Loucy (cell line): ENCODE data around the gene ADPRM.
A peak's percentile ranks its signal among the peaks of the same experiment; 100 is the strongest.

Source experiments
- H2AFZ ChIP-seq: fragments of 200-600 bp; sonication (generic); 2 replicates; pipeline ENCODE4 v1.6.0; 2016; ENCODE audit warnings: antibody characterized with exemption, mild to moderate bottlenecking, low read length, moderate library complexity
- H3F3A ChIP-seq: fragments of 200-600 bp; 2 replicates; pipeline ENCODE4 v1.6.0; 2016; ENCODE audit warnings: antibody characterized with exemption, low read depth, mild to moderate bottlenecking
- H3K27me3 ChIP-seq: fragments of 200-600 bp; sonication (generic); 2 replicates; pipeline ENCODE4 v1.6.1; 2014; ENCODE audit warnings: low read length, mild to moderate bottlenecking; ENCODE audit not compliant: insufficient read depth, poor library complexity, severe bottlenecking
- H3K36me3 ChIP-seq: fragments of 200-600 bp; sonication (generic); 2 replicates; pipeline ENCODE4 v1.6.1; 2016; ENCODE audit warnings: low read length; ENCODE audit not compliant: insufficient read depth
- H3K4me1 ChIP-seq: fragments of 200-600 bp; sonication (generic); 2 replicates; pipeline ENCODE4 v1.5.1; 2014; ENCODE audit warnings: low read length, mild to moderate bottlenecking; ENCODE audit not compliant: insufficient read depth, poor library complexity, severe bottlenecking
- H3K4me2 ChIP-seq: fragments of 200-600 bp; sonication (generic); 2 replicates; pipeline ENCODE4 v1.6.0; 2014; ENCODE audit warnings: antibody characterized with exemption, low read length, low read depth, mild to moderate bottlenecking; ENCODE audit not compliant: poor library complexity, severe bottlenecking
- H3K4me3 ChIP-seq: fragments of 200-600 bp; sonication (generic); 2 replicates; pipeline ENCODE4 v1.5.1; 2014; ENCODE audit warnings: low read length, mild to moderate bottlenecking, mixed read lengths; ENCODE audit not compliant: poor library complexity, severe bottlenecking
- H3K79me2 ChIP-seq: fragments of 200-600 bp; sonication (generic); 2 replicates; pipeline ENCODE4 v1.6.1; 2014; ENCODE audit warnings: low read length; ENCODE audit not compliant: insufficient read depth
- H3K9ac ChIP-seq: fragments of 200-600 bp; sonication (generic); 2 replicates; pipeline ENCODE4 v1.6.0; 2014; ENCODE audit warnings: mild to moderate bottlenecking, low read depth, low read length, moderate library complexity; ENCODE audit not compliant: poor library complexity, severe bottlenecking
- H3K9me2 ChIP-seq: fragments of 200-600 bp; sonication (generic); replicated peaks from 2 replicates; pipeline ENCODE4 v1.6.1; 2016; ENCODE audit warnings: low read depth, low read length, mixed read lengths
- H3K9me3 ChIP-seq: fragments of 200-600 bp; sonication (generic); 2 replicates; pipeline ENCODE4 v1.6.1; 2014; ENCODE audit warnings: mild to moderate bottlenecking, antibody characterized with exemption, low read length, low read depth; ENCODE audit not compliant: insufficient read depth
- H4K20me1 ChIP-seq: fragments of 200-600 bp; sonication (generic); 2 replicates; pipeline ENCODE4 v1.6.0; 2014; ENCODE audit warnings: antibody characterized with exemption, low read length, mild to moderate bottlenecking; ENCODE audit not compliant: insufficient read depth, poor library complexity, severe bottlenecking
- EZH2phosphoT487 ChIP-seq: fragments of 200-600 bp; IDR thresholded peaks from 2 replicates; pipeline ENCODE4 v1.6.1; 2018; ENCODE audit warnings: antibody characterized with exemption, mild to moderate bottlenecking, moderate library complexity, borderline replicate concordance
- TF ChIP-seq, protein P1 (sequence below): fragments of 200-600 bp; sonication (generic); conservative IDR thresholded peaks from 2 replicates; pipeline ENCODE4 v1.5.1; 2014; ENCODE audit warnings: mild to moderate bottlenecking, antibody characterized with exemption, low read length

The ADPRM gene

DNA sequence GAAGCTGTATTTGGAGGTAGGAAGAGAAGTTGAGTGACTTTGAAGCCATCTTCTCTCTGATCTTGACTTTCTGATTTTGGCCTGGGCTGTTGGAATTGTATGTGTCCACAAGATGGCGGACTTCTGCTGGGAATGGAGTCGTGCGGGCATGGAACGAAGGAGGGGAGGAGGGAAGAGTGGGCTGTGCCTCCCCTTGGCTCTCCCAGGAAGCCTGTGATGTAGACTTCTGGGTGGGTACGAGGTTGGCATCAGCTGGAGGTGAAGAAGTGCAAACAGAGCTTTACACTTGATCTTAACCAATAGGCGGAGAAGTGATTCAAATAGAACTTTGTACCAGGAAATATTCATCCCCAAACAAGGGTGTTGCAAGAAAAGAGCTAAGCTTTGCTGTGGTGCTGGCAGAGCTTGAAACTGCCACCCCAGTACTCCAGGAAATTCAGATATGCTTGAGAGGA, 39.8 kb downstream of the ADPRM start:
- peak overlapping the region; percentile 9 for H3K4me2 ChIP-seq
- no peaks in the 10 kb centered on the region for H3K79me2 ChIP-seq
- peak overlapping the region; percentile 60 for H2AFZ ChIP-seq
- peak overlapping the region; percentile 1 for H3K9ac ChIP-seq
- H4K20me1 ChIP-seq: no peaks in the 10 kb centered on the region
- no peaks in the 10 kb centered on the region for H3K36me3 ChIP-seq
- H3F3A ChIP-seq: no peaks in the 10 kb centered on the region
- peaks cover 15% of the 10 kb centered on the region for H3K4me1 ChIP-seq
- no peaks in the 10 kb centered on the region for H3K27me3 ChIP-seq
- no peaks in the 10 kb centered on the region for H3K9me3 ChIP-seq
- no peak overlapping the region for H3K4me3 ChIP-seq
- TF ChIP-seq EZH2phosphoT487: no peak
- TF ChIP-seq, protein P1, sequence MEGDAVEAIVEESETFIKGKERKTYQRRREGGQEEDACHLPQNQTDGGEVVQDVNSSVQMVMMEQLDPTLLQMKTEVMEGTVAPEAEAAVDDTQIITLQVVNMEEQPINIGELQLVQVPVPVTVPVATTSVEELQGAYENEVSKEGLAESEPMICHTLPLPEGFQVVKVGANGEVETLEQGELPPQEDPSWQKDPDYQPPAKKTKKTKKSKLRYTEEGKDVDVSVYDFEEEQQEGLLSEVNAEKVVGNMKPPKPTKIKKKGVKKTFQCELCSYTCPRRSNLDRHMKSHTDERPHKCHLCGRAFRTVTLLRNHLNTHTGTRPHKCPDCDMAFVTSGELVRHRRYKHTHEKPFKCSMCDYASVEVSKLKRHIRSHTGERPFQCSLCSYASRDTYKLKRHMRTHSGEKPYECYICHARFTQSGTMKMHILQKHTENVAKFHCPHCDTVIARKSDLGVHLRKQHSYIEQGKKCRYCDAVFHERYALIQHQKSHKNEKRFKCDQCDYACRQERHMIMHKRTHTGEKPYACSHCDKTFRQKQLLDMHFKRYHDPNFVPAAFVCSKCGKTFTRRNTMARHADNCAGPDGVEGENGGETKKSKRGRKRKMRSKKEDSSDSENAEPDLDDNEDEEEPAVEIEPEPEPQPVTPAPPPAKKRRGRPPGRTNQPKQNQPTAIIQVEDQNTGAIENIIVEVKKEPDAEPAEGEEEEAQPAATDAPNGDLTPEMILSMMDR: peak; percentile 92
- H3K9me2 ChIP-seq: no peaks in the 10 kb centered on the region

DNA sequence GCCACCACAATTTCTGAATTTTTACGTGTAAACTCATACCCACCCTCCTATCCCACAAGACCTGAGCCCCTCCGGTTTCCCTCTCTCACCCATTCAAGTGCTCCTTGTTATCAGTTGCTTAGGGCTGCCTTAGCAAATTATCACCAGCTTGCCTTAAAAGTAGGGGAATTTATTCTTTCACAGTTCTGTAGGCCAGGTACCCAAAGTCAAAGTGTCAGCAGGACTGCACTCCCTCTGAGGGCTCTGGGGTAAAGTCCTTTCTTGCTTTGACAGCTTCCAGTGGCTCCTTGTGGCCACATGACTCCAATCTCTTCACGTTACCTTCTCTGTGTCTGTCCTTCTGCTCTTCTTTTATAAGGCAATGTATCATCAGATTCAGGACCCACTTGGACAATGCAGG, 40.3 kb downstream of the ADPRM start:
- Histone ChIP-seq H3K4me1 (peaks cover 15% of the 10 kb centered on the region), H4K20me1 (no peaks in the 10 kb centered on the region), H3K9me3 (no peaks in the 10 kb centered on the region), H2AFZ (peak overlapping the region; percentile 60), H3K79me2 (no peaks in the 10 kb centered on the region), H3K4me3 (no peak overlapping the region), H3K9me2 (no peaks in the 10 kb centered on the region), H3K9ac (peak overlapping the region; percentile 1), H3F3A (no peaks in the 10 kb centered on the region), H3K4me2 (no peak overlapping the region), H3K36me3 (no peaks in the 10 kb centered on the region), H3K27me3 (no peaks in the 10 kb centered on the region)
- TF ChIP-seq, protein P1: no peak
- no peak for TF ChIP-seq EZH2phosphoT487

DNA sequence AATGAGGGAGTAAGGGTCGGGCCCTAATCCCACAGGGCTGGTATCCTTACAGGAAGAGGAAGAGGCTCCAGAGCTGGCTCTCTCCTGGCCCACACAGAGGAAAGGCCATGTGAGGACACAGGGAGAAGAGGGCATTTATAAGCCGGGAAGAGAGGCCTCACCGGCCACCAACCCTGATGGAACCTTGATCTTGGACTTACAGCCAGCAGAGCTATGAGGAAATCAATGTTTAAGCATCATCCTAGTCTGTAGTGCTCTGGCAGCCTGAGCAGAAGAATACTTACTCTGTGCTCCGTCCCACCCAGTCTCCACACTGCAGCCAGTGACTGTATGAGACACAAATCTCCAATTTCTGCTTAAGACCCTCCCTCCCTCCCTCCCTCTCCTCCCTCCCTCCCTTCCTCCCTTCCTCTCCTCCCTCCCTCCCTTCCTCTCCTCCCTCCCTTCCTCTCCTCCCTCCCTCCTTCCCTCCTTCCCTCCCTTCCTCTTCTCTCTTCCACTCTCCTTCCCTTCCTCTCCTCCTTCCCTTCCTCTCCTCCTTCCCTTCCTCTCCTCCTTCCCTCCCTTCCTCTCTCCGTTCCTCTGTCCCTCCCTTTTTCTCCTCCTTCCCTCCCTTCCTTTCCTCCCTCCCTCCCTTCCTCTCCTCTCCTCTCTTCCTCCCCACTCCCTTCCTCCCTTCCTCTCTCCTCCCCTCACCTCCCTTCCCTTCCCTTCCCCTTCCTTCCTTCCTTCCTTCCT, 41.3 kb downstream of the ADPRM start:
- Histone ChIP-seq H3K9ac (peak overlapping the region; percentile 1), H4K20me1 (no peaks in the 10 kb centered on the region), H3K9me2 (no peaks in the 10 kb centered on the region), H3K4me1 (peaks cover 15% of the 10 kb centered on the region), H3F3A (no peaks in the 10 kb centered on the region), H3K79me2 (no peaks in the 10 kb centered on the region), H3K36me3 (no peaks in the 10 kb centered on the region), H3K4me2 (no peak overlapping the region), H3K4me3 (no peak overlapping the region), H2AFZ (no peak overlapping the region), H3K9me3 (no peaks in the 10 kb centered on the region), H3K27me3 (no peaks in the 10 kb centered on the region)
- no peak for TF ChIP-seq EZH2phosphoT487
- TF ChIP-seq, protein P1: no peak
